Measurements from ENCODE around the gene TFDP2. TPM values are rescaled to one million over a fixed set of nuclear protein-coding genes. Genes with fewer than 3 reads are reported as not detected.
"Not testable (repeated sequence)": the region's sequence is repeated elsewhere in the genome, so short reads cannot be mapped to it uniquely, and the experiment has no call there.

TFDP2 gene
- total RNA-seq, 1 donor from 2014 or later, result 64.5 TPM

DNA sequence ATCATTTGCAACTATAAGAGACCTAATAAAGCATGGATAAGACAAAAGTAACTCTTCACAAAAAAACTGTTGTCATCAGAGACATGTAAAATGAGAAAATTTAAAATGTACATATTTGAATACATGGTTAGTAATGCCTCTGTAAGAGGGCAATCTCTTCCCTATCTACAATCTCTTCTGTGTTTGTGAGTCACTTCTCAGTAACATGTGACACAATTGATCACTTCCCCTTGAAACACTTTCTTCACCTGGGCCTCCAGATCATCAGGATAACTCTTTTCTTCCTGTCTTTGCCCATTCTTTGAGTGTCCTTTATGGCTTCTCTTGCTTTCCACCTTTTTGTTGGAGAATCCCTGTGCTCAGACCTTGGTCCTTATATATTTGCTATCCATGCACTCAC lies 50.4 kb downstream of the TFDP2 start:
- H3K36me3 Mint-ChIP-seq (ENCODE audit: low read depth), result no peaks in the 10 kb centered on the region
- H3K4me1 Mint-ChIP-seq, result no peaks in the 10 kb centered on the region
- no peaks in the 10 kb centered on the region for H3K9me3 Mint-ChIP-seq
- no peaks in the 10 kb centered on the region for H3K27me3 Mint-ChIP-seq (ENCODE audit: low read depth)
- DNase-seq (ENCODE audit: low read depth, low spot score), result no peak
- no peak overlapping the region for H3K4me3 Mint-ChIP-seq
- TF ChIP-seq, protein P1, sequence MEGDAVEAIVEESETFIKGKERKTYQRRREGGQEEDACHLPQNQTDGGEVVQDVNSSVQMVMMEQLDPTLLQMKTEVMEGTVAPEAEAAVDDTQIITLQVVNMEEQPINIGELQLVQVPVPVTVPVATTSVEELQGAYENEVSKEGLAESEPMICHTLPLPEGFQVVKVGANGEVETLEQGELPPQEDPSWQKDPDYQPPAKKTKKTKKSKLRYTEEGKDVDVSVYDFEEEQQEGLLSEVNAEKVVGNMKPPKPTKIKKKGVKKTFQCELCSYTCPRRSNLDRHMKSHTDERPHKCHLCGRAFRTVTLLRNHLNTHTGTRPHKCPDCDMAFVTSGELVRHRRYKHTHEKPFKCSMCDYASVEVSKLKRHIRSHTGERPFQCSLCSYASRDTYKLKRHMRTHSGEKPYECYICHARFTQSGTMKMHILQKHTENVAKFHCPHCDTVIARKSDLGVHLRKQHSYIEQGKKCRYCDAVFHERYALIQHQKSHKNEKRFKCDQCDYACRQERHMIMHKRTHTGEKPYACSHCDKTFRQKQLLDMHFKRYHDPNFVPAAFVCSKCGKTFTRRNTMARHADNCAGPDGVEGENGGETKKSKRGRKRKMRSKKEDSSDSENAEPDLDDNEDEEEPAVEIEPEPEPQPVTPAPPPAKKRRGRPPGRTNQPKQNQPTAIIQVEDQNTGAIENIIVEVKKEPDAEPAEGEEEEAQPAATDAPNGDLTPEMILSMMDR (conservative IDR thresholded peaks at IDR 0.05), result no peak
- no peak overlapping the region for H3K27ac Mint-ChIP-seq (ENCODE audit: unreplicated experiment)

DNA sequence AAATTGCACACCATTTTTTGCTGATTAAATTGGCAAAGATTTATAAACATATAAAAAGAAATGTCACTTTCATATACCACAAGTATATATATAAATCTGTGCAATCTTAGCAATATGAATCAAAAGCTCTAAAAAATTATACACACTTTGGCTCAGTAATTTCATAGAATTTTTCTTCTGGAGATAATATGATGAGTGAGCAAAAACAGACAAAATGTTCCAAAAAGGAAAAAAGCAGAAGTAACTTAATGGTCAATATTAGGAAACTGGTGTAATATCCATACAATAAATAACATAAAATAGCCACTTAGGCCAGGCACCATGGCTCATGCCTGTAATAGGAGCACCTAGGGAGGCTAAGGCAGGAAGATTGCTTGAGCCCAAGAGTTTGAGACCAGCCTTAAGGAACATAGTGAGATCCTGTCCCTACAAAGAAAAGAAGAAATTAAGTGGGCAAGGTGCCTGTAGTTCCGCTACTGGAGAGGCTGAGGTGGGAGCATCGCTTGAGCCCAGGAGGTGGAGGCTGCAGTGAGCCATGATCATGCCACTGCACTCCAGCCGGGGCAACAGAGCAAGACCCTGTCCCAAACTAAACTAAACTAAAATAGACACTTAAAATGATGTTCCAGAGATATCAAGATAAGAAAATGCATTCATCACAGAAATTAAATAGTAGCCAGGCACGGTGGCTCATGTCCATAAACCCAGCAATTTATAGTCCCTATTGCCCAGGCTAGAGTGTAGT lies 52.1 kb downstream of the TFDP2 start:
- Mint-ChIP-seq H3K27me3 (ENCODE audit: low read depth) (no peaks in the 10 kb centered on the region), H3K27ac (ENCODE audit: unreplicated experiment) (no peak overlapping the region), H3K9me3 (no peaks in the 10 kb centered on the region), H3K4me1 (no peaks in the 10 kb centered on the region), H3K4me3 (no peak overlapping the region), H3K36me3 (ENCODE audit: low read depth) (no peaks in the 10 kb centered on the region)
- TF ChIP-seq, protein P1 (conservative IDR thresholded peaks at IDR 0.05), result no peak
- DNase-seq (ENCODE audit: low read depth, low spot score), result no peak

DNA sequence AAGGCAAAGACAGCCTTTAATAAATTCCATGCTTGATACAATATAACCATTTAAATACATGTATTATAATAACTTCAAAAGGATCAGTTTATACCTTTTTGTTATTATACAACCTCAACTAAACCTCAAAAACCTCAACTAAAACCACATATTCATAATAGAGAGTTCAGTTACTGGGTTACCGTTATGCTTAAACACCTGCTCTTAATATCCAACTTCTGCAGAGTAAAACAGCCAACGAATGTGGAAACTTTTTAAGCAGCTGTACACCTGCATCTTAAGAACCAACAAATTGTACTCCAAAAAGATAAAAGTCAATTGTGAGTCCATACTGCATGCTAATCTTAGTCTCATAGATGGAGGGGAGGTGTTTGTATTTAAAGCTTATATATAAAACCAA lies 53.5 kb downstream of the TFDP2 start:
- TF ChIP-seq, protein P1 (conservative IDR thresholded peaks at IDR 0.05), result no peak
- H3K4me3 Mint-ChIP-seq, result no peak overlapping the region
- no peaks in the 10 kb centered on the region for H3K36me3 Mint-ChIP-seq (ENCODE audit: low read depth)
- H3K4me1 Mint-ChIP-seq, result no peaks in the 10 kb centered on the region
- H3K27me3 Mint-ChIP-seq (ENCODE audit: low read depth), result no peaks in the 10 kb centered on the region
- no peak overlapping the region for H3K27ac Mint-ChIP-seq (ENCODE audit: unreplicated experiment)
- no peak for DNase-seq (ENCODE audit: low read depth, low spot score)
- H3K9me3 Mint-ChIP-seq, result no peaks in the 10 kb centered on the region

DNA sequence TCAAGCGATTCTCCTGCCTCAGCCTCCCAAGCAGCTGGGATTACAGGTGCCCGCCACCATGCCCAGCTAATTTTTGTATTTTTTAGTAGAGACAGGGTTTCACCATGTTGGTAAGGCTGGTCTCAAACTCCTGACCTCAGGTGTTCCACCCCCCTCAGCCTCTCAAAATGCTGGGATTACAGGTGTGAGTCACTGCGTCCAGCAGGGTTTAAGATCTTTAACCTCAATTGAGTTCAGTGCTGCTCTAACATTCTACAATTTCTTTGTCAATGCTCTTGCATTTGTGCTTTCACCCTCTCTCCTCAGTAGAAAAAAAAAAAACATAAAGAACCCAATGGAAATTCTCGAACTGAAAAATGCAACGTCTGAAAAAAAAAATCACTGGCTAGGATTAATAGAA lies 60.4 kb downstream of the TFDP2 start:
- H3K9me3 Mint-ChIP-seq; H3K36me3 Mint-ChIP-seq (ENCODE audit: low read depth); H3K27ac Mint-ChIP-seq (ENCODE audit: unreplicated experiment); H3K4me3 Mint-ChIP-seq; DNase-seq (ENCODE audit: low read depth, low spot score); H3K4me1 Mint-ChIP-seq; H3K27me3 Mint-ChIP-seq (ENCODE audit: low read depth): not testable (repeated sequence)

DNA sequence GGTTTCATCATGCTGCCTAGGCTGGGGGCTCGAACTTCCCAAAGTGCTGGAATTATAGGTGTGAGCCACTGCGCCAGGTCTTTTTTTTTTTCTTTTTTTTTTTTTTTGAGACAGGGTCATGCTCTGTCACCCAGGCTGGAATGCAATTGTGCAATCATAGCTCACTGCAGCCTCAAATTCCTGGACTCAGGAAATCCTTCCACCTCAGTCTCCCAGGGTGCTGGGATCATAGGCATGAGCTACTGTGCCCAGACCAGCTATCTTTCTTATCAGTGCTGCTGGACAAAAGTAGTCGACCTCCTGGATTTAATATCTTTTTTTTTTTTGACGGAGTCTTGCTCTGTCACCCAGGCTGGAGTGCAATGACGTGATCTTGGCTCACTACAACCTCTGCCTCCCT lies 60.8 kb downstream of the TFDP2 start:
- no peaks in the 10 kb centered on the region for H3K4me1 Mint-ChIP-seq
- no peaks in the 10 kb centered on the region for H3K27me3 Mint-ChIP-seq (ENCODE audit: low read depth)
- no peak overlapping the region for H3K27ac Mint-ChIP-seq (ENCODE audit: unreplicated experiment)
- H3K9me3 Mint-ChIP-seq, result peaks cover 9% of the 10 kb centered on the region
- H3K4me3 Mint-ChIP-seq, result no peak overlapping the region
- TF ChIP-seq, protein P1 (conservative IDR thresholded peaks at IDR 0.05), result no peak
- no peak for DNase-seq (ENCODE audit: low read depth, low spot score)
- H3K36me3 Mint-ChIP-seq (ENCODE audit: low read depth), result peaks cover 8% of the 10 kb centered on the region

DNA sequence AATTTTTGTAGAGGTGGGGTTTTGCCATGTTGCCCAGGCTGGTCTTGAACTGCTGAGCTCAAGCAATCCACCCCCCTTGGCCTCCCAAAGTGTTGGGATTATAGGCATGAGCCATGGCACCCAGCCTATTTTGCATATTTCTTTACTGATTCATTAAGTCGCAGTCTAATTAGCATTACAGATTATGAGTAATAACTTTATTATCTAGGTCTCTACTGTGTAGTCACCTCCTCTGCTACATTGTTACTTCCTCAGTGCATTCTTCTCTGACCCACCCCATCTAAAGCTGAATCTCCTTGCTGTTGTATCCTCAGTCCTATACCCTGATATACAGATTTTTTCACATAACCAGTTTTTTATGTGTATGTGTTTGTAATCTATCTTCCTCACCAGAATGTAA lies 61.7 kb downstream of the TFDP2 start:
- no peak overlapping the region for H3K4me3 Mint-ChIP-seq
- H3K9me3 Mint-ChIP-seq, result peaks cover 11% of the 10 kb centered on the region
- no peak for DNase-seq (ENCODE audit: low read depth, low spot score)
- peaks cover 10% of the 10 kb centered on the region for H3K36me3 Mint-ChIP-seq (ENCODE audit: low read depth)
- no peaks in the 10 kb centered on the region for H3K4me1 Mint-ChIP-seq
- no peak overlapping the region for H3K27ac Mint-ChIP-seq (ENCODE audit: unreplicated experiment)
- TF ChIP-seq, protein P1 (conservative IDR thresholded peaks at IDR 0.05), result no peak
- H3K27me3 Mint-ChIP-seq (ENCODE audit: low read depth), result no peaks in the 10 kb centered on the region
